DMS 273 (cell line): ENCODE measurements around the gene ZNF385B.
A peak's percentile ranks its signal among the peaks of the same experiment; 100 is the strongest.
"Not testable (repeated sequence)": the region's sequence is repeated elsewhere in the genome, so short reads cannot be mapped to it uniquely, and the experiment has no call there.

Source experiments
- DNase-seq: peaks from one replicate; lab custom pipeline; 2025; ENCODE audit not compliant: unreplicated experiment; lab: John Stamatoyannopoulos, UW

The ZNF385B gene

GRCh38 chr2:179804206-179804605 lies 57.2 kb downstream of the ZNF385B start:
- DNase-seq: peak; percentile 75

GRCh38 chr2:179802051-179802882 lies 59.1 kb downstream of the ZNF385B start:
- peak; percentile 7 for DNase-seq

- no peak for DNase-seq
These were observed 60.6 kb downstream of the ZNF385B start for GRCh38 chr2:179800776-179801175.

- DNase-seq: peak; percentile 20
These were observed 65.0 kb downstream of the ZNF385B start for GRCh38 chr2:179796213-179797007.

GRCh38 chr2:179793902-179794301 lies 67.5 kb downstream of the ZNF385B start:
- DNase-seq: no peak

GRCh38 chr2:179793238-179793637 lies 68.2 kb downstream of the ZNF385B start:
- no peak for DNase-seq

GRCh38 chr2:179790235-179791217 lies 70.9 kb downstream of the ZNF385B start:
- no peak for DNase-seq

- no peak for DNase-seq
These were observed 73.3 kb downstream of the ZNF385B start for GRCh38 chr2:179788104-179788503.

- peak; percentile 14 for DNase-seq
These were observed 73.8 kb downstream of the ZNF385B start for GRCh38 chr2:179787601-179788000.

- no peak for DNase-seq
These were observed 75.5 kb downstream of the ZNF385B start for GRCh38 chr2:179785902-179786301.

- DNase-seq: not testable (repeated sequence)
These were observed 79.1 kb downstream of the ZNF385B start for GRCh38 chr2:179782346-179782745.

GRCh38 chr2:179773986-179774385 lies 87.4 kb downstream of the ZNF385B start:
- no peak for DNase-seq

- no peak for DNase-seq
These were observed 89.1 kb downstream of the ZNF385B start for GRCh38 chr2:179772346-179772745.

GRCh38 chr2:179771791-179772190 lies 89.6 kb downstream of the ZNF385B start:
- DNase-seq: no peak

- no peak for DNase-seq
These were observed 91.4 kb downstream of the ZNF385B start for GRCh38 chr2:179770029-179770428.

GRCh38 chr2:179769323-179769722 lies 92.1 kb downstream of the ZNF385B start:
- no peak for DNase-seq

GRCh38 chr2:179768765-179769164 lies 92.6 kb downstream of the ZNF385B start:
- DNase-seq: no peak

- DNase-seq: no peak
These were observed 95.7 kb downstream of the ZNF385B start for GRCh38 chr2:179765666-179766065.

- DNase-seq: no peak
These were observed 96.7 kb downstream of the ZNF385B start for GRCh38 chr2:179764710-179765109.

- no peak for DNase-seq
These were observed 102.8 kb downstream of the ZNF385B start for GRCh38 chr2:179758636-179759035.
